ENCODE results near the gene SELENON. TPM values are rescaled to one million over a fixed set of nuclear protein-coding genes. Genes with fewer than 3 reads are reported as not detected.

The SELENON gene
- total and polyA plus RNA-seq, 9 of the 15 experiments (the other 6 are each of a cell fraction or from before 2014, with no cell fraction given), result 0.43 to 26.7 (median 7.0) TPM

GRCh38 chr1:25799352-25799934 lies 550 bp upstream of the SELENON start:
- Histone ChIP-seq H3K4me3 (peak overlapping the region; percentile 39), H3K27ac (ENCODE audit: extremely low read depth, low read depth, low read length) (0 out of 3 replicates have a peak overlapping the region, but pooled peaks have one; percentile 31), H2AFZ (ENCODE audit: low read depth, low read length) (peak overlapping the region; percentile 94), H3K4me1 (replicated peaks in 1 of 2; ENCODE audit: control insufficient read depth in 2 of 2, insufficient read depth in 2 of 2, low read length in 2 of 2) (peaks cover 15 to 20% of the 10 kb centered on the region in 2 experiments; a peak in 4 of 5 replicates), H4K20me1 (replicated peaks; ENCODE audit: control insufficient read depth, insufficient read depth, low read length) (no peaks in the 10 kb centered on the region), H3K9ac (ENCODE audit: insufficient read depth in 1 of 2, low read depth in 2 of 2, low read length in 2 of 2) (peak overlapping the region; percentile 47 to 90; a peak in 3 of 4 replicates), H3K9me3 (replicated peaks; ENCODE audit: control insufficient read depth, insufficient read depth, low read depth, low read length) (no peaks in the 10 kb centered on the region), H3K79me2 (ENCODE audit: control insufficient read depth, insufficient read depth, low read length) (no peaks in the 10 kb centered on the region), H3K36me3 (ENCODE audit: control insufficient read depth, insufficient read depth, low read length) (no peaks in the 10 kb centered on the region), H3K27me3 (ENCODE audit: control insufficient read depth in 2 of 2, insufficient read depth in 2 of 2, low read length in 2 of 2) (peaks cover 12 to 24% of the 10 kb centered on the region in 2 experiments), H3K9me1 (ENCODE audit: control insufficient read depth, insufficient read depth, low read length) (no peaks in the 10 kb centered on the region), H3K4me2 (ENCODE audit: insufficient read depth, low read length) (peak overlapping the region; percentile 78)
- in situ Hi-C loops (cut with MboI) (loop anchor here (5.0 kb wide), 1 partner anchor 187 kb away; no protein-coding TSS in a partner anchor), intact Hi-C loops (cut with micrococcal nuclease) (loop anchor here (5.0 to 10.0 kb wide), 3 partner anchors 55 to 257 kb away; partner anchors contain the start of gene LDLRAP1)
- ATAC-seq, result no peak
- WGBS (ENCODE audit: insufficient coverage, low coverage, missing lambda C conversion rate), result 53% methylated on average over 12 of the region's 12 CpGs
- no peak for FAIRE-seq
- ChIA-PET CTCF (ENCODE audit: low intra/inter-chr PET ratio) (interaction anchor here (0.5 to 0.9 kb wide), 2 partner anchors 24 to 102 kb away, joined by 3 read pairs; no protein-coding TSS in a partner anchor), POLR2A (interaction anchor here (0.5 to 1.0 kb wide), 6 partner anchors 11 to 1359 kb away, joined by 3 to 6 read pairs (median 3); no protein-coding TSS in a partner anchor)
- DNase-seq (ENCODE audit: extremely low read depth in 1 of 4, low spot score in 3 of 4), result no peak
- BruUV-seq (replicated peaks), result no TSS peak
- TF ChIP-seq SETDB1 (IDR thresholded peaks at IDR 0.05; ENCODE audit: low read length), result no peak
- no peak for TF ChIP-seq SMARCC2 (IDR thresholded peaks at IDR 0.05; ENCODE audit: low read depth)
- TF ChIP-seq LCOR (CRISPR knock-in tag; IDR thresholded peaks at IDR 0.05), result 0 out of 2 replicates have a peak, but pooled peaks have one; percentile 9
- TF ChIP-seq PHB (CRISPR knock-in tag; IDR thresholded peaks at IDR 0.05), result no peak
- no peak for TF ChIP-seq KLF16 (IDR thresholded peaks at IDR 0.05)
- no peak for TF ChIP-seq ID3 (CRISPR knock-in tag; IDR thresholded peaks at IDR 0.05)
- TF ChIP-seq ID3 (tag; IDR thresholded peaks at IDR 0.05), result 0 out of 2 replicates have a peak, but pooled peaks have one; percentile 32
- TF ChIP-seq ELF1 (tag; IDR thresholded peaks at IDR 0.05), result 0 out of 2 replicates have a peak, but pooled peaks have one; percentile 21
- TF ChIP-seq L3MBTL2 (IDR thresholded peaks at IDR 0.05), result peak; percentile 74
- no peak for TF ChIP-seq SREBF1 (IDR thresholded peaks at IDR 0.05; ENCODE audit: borderline replicate concordance, low read depth, low read length)
- TF ChIP-seq BCL6 (CRISPR knock-in tag; IDR thresholded peaks at IDR 0.05), result no peak
- peak in 1 of 2 experiments; percentile 43 for TF ChIP-seq E2F6 (IDR thresholded peaks at IDR 0.05; ENCODE audit: borderline replicate concordance in 1 of 2, extremely low read depth in 1 of 2, insufficient read depth in 1 of 2, insufficient read length in 1 of 2, low read depth in 1 of 2, low read length in 1 of 2, poor library complexity in 1 of 2, severe bottlenecking in 1 of 2)

Measured in K562 (cell line).